NCI-H2171 treated with DMSO at 0.1 percent for 48 hours (cell line): ENCODE measurements around the gene KRTAP5-5.
"Not testable (repeated sequence)": the region's sequence is repeated elsewhere in the genome, so short reads cannot be mapped to it uniquely, and the experiment has no call there.

Source experiments
- DNase-seq: peaks from one replicate; lab custom pipeline; 2025; lab: John Stamatoyannopoulos, UW

KRTAP5-5 gene

DNA sequence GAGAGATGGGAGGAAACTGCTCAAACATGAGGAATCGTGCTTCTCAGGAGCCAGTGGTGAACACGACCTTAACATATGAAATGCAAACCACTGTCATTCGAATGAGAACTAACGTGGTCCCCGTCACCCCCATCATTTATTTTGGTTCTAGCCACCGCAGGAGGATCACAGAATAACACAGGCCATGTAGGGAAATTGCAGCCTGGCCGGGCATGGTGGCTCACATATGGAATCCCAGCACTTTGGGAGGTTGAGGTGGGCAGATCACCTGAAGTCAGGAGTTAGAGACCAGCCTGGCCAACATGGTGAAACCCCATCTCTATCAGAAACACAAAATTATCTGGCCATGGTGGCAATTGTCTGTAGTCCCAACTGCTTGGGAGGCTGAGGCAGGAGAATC lies 27.1 kb downstream of the KRTAP5-5 start:
- no peak for DNase-seq

GRCh38 chr11:1659506-1659905 lies 29.9 kb downstream of the KRTAP5-5 start:
- DNase-seq = no peak

- DNase-seq = no peak
Observed at GRCh38 chr11:1660111-1660867, 30.7 kb downstream of the KRTAP5-5 start.

- DNase-seq = not testable (repeated sequence)
Observed at GRCh38 chr11:1661454-1662269, 32.1 kb downstream of the KRTAP5-5 start.

DNA sequence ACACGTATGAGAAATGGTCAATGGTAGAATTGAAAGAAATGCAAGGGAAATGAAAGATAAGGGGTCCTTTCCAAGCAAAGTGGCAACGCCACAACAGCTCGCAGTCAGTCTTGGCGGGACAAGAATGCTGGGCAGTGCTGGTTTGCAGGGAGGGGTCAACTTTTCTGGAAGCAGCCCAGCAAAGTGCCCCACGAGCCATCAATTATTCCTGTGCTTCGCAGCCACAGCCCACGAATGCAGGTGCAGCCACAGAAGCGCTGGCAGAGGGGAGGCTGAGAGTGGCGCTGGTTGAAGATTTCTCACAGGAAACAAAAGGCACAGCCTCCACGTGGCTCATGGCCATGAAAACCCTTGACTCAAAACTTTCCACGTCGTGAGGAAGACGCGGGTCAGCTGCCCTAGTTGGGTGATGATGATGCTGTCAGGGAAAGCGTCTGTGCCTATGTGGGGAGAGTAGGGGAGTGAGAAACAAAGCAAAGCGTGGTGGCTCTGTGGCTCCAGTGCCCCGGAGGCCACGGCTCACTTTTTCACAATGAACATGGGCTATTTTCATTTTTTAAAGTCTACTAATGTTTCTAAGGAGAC lies 33.2 kb downstream of the KRTAP5-5 start:
- DNase-seq = not testable (repeated sequence)

GRCh38 chr11:1665313-1665712 lies 35.7 kb downstream of the KRTAP5-5 start:
- DNase-seq = no peak

GRCh38 chr11:1667121-1667850 lies 37.7 kb downstream of the KRTAP5-5 start:
- DNase-seq = no peak

GRCh38 chr11:1667906-1668305 lies 38.3 kb downstream of the KRTAP5-5 start:
- no peak for DNase-seq

DNA sequence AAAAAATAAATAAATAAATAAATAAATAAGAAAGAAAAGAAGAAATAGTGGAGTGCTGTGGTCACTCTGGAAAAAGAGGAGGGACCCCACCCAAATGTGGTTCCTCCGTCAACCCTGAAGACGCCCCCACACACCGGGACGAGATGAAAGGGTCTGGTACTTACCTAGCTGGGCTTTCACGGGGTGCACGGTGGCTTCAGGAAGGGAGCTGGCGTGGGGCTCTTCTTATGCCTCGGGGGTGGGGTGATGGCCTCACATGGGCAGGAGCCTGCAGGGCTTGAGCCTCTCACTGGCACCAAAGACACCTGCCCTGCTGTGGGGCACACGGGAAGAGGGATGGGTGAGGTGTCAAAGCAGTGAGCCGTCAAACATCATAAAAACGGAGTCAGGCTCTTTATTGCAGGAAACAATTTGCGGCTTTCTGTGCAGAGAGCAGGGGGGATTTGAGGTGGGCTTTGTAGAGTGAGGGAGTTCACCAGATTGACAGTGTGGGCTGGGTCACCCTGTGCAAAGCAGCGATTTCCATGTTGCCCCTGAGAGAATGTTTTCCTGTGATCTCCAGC lies 39.4 kb downstream of the KRTAP5-5 start:
- DNase-seq = no peak

DNA sequence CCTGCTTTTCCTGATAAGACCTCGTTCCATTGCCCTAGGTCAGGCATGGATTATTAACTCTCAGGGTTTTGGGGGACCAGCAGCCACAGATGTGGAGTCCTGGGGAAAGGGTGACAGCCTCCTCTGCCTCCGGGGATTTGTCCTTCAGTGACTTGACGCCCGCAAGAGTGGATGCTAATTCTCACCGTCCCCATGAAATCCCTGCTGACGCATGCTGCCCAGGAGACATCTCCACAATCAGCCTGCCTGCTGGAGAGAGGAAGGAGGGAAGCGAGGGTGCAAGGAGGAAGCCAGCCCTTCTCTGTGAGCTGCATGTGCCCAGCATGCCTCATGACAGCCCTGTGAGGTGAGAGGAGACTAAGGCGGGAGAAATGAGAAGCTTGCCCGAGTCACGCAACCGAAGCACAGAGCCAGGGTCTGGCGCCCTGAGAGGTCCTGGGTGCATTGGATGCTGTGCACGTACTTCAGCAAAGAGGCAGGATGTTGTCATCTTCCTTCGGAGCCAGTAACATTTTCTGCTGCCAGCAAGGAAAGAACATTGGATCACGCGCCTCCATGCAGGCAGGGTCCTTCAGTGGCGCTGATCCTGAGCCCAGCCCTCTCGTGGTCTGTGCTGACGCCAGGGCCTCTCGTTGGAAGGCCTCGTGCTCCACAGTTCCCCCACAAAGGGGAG lies 40.1 kb downstream of the KRTAP5-5 start:
- no peak for DNase-seq

GRCh38 chr11:1670457-1670856 lies 40.9 kb downstream of the KRTAP5-5 start:
- not testable (repeated sequence) for DNase-seq

- no peak for DNase-seq
Observed at GRCh38 chr11:1670905-1671371, 41.4 kb downstream of the KRTAP5-5 start.

DNA sequence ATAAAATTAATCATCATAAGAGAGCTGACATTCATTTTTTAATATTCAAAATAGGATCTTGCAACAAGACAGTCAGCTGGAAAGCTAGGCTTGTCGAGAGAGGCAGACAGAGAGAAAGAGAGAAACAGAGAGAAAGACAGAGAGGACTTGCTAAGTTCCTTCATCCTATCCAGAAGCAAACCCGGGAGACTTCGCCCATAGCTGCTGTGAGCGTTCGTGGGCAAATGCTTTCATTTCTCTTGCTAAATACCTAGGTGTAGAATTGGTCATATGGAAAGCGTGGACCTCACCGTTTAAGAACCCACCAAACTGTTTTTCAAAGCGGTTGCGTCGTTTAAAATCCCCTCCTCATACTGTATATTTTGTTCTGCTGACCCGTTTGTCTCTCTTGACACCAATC lies 42.1 kb downstream of the KRTAP5-5 start:
- no peak for DNase-seq

DNA sequence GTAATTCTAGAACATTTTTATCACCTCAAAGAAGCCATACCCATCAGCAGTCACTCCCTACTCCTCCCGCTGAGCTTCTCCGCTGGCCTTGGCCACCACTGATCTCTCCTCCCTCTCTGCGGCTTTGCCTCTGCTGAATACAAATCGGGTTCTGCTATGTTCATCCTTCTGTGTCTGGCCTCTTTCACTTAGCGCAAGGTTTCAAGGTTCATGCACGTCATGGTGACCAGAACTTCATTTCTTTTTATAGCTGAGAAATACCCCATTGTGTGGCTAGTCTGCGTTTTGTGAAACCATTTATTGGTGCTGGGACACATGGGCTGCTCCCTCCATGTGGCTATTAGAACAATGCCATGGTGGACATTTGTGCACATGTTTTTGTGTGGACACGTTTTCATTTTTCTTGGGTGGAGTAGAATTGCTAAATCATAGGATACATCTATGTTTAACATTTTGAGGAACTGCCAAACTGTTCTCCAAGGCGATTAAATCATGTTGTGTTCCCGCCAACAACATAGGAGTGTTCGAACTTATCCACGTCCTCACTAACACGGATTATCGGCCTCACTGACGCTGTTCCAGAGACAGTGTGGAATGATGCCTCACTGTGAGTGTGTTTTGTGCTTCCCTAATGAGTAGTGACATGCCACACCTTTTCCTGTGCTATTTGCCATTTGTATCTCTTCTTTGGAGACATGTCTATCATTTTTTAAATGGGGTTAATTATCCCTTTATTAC lies 43.2 kb downstream of the KRTAP5-5 start:
- no peak for DNase-seq

DNA sequence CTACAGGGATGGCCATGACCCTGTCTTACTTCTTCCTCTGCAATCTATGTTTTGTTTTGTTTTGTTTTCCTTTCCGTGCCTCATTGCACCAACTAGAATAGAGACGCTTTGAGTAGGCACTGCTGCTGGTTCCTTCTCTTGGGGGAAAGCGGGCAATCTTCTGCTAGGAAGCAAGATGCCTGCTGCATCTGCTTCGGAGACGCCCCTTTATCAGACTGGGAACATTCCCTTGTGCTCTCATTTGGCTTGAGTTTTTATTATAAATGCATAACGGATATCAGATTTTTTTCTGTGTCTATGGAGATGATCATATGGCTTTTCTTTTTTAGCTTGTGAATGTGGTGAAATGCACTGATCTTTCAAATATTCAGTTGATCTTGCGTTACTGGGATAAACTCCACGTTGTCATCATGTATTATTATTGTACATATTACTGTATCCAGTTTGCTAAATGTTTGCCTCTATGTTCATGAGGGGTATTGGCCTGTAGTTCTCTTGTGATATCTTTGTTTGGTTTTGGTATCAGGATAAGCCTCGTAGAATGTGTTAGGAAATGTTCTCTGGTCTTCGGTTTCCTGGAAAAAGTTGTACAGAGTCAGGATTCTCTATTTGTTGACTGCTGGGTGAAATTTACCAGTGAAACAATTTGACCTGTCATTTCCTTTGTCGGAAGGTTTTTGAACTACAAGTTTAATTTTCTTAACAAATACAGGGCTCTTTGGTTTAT lies 44.0 kb downstream of the KRTAP5-5 start:
- DNase-seq = no peak

DNA sequence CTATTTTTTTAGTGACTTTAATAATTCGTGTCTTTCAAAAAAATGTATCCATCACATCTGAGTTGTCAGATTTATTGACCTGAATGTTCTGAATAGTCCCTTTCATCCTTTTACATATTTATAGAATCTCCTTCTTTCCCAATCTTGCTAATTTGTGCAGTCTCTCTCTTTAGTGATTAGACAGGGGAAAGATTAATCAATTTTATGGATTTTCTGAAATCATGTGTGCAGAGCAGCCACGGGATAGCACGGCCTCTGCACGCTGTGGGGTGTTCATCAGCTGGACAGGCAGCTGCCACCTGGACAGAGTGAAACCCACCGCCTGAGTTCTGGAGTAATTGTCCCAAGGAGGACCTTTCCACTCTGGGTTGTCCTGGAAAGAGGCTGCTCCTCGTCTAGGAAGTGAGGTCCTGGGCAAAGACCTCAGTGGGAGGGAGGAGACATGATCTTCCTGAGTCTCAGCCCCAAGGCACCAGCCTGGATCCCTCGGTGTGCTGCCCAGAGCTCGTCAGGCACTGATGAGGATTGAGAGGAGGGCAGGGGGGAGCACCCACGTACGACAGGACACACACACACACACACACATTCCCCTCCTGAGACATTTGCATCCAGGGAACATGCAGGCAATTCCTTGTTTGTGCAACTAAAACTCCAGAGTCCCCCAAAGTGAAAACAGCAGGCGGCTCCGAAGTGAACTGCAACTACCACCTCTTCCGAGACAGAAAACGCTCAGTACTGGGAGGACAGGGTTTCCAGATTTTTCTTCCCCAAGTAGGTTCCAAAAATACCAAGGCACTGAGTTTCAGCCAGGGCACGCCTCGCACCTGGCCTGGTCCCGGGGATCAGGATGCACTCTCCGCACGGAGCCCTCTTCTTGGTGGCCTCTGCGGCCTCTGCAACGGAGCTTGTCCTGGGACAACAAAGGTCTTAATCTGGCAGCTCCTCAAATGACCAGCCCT lies 44.9 kb downstream of the KRTAP5-5 start:
- DNase-seq = no peak

- DNase-seq = no peak
Observed at GRCh38 chr11:1675536-1676228, 46.1 kb downstream of the KRTAP5-5 start.

DNA sequence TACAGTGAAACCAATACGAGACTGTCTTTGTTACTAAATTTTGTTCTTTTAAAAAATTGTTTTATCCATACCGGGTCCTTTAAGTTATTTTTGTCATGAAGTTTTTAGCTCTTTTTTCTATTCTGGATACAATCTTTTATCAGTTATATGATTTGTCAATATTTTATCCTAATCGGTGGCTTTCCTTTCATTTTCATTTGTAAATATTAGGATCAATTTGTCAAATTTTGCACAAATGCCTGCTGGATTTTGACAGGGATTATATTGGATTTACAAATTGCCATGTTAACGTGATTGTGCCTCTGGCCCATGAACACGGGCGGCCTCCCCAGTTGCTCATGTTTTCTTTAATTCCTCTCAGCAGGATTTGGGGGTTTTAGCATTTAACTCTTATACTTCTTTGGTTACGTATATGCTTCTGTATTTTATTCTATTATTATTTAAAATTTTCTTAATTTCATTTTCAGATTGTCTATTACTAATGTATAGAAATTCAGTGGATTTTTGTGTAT lies 46.7 kb downstream of the KRTAP5-5 start:
- DNase-seq = no peak
